Measurements from ENCODE around the gene PABPC1L. TPM values are rescaled to one million over a fixed set of nuclear protein-coding genes. Genes with fewer than 3 reads are reported as not detected.

PABPC1L gene
- total RNA-seq, 1 experiment from 2014 or later: 17.1 TPM

- in situ Hi-C loops (cut with HindIII; ENCODE audit: low pct_unique_long_range_greater_than_20kb, low sequenced_read_pairs): no loop called here
- DNase-seq (ENCODE audit: low read depth, low spot score): no peak
Observed at GRCh38 chr20:44928595-44928994, 18.7 kb downstream of the PABPC1L start.

- DNase-seq (ENCODE audit: low read depth, low spot score): no peak
- in situ Hi-C loops (cut with HindIII; ENCODE audit: low pct_unique_long_range_greater_than_20kb, low sequenced_read_pairs): no loop called here
Observed at GRCh38 chr20:44930517-44931168, 20.8 kb downstream of the PABPC1L start.

- no peak for DNase-seq (ENCODE audit: low read depth, low spot score)
- in situ Hi-C loops (cut with HindIII; ENCODE audit: low pct_unique_long_range_greater_than_20kb, low sequenced_read_pairs): no loop called here
Observed at GRCh38 chr20:44931911-44932310, 22.1 kb downstream of the PABPC1L start.

- in situ Hi-C loops (cut with HindIII; ENCODE audit: low pct_unique_long_range_greater_than_20kb, low sequenced_read_pairs): no loop called here
Observed at GRCh38 chr20:44932916-44933315, 23.1 kb downstream of the PABPC1L start.

GRCh38 chr20:44936510-44936909 is 26.6 kb downstream of the PABPC1L start:
- in situ Hi-C loops (cut with HindIII; ENCODE audit: low pct_unique_long_range_greater_than_20kb, low sequenced_read_pairs): no loop called here
- no peak for DNase-seq (ENCODE audit: low read depth, low spot score)

More at GRCh38 chr20:44932916-44933315, 23.1 kb downstream of the PABPC1L start:
- no peak for DNase-seq (ENCODE audit: low read depth, low spot score)

- in situ Hi-C loops (cut with HindIII; ENCODE audit: low pct_unique_long_range_greater_than_20kb, low sequenced_read_pairs): no loop called here
- no peak for DNase-seq (ENCODE audit: low read depth, low spot score)
Observed at GRCh38 chr20:44938637-44939036, 28.8 kb downstream of the PABPC1L start.

- DNase-seq (ENCODE audit: low read depth, low spot score): no peak
- in situ Hi-C loops (cut with HindIII; ENCODE audit: low pct_unique_long_range_greater_than_20kb, low sequenced_read_pairs): no loop called here
Observed at GRCh38 chr20:44941120-44941691, 31.3 kb downstream of the PABPC1L start.

- DNase-seq (ENCODE audit: low read depth, low spot score): peak; percentile 35
- in situ Hi-C loops (cut with HindIII; ENCODE audit: low pct_unique_long_range_greater_than_20kb, low sequenced_read_pairs): no loop called here
Observed at GRCh38 chr20:44942264-44942973, 32.6 kb downstream of the PABPC1L start.

- in situ Hi-C loops (cut with HindIII; ENCODE audit: low pct_unique_long_range_greater_than_20kb, low sequenced_read_pairs): no loop called here
- DNase-seq (ENCODE audit: low read depth, low spot score): no peak
Observed at GRCh38 chr20:44943828-44944227, 34.0 kb downstream of the PABPC1L start.

GRCh38 chr20:44945261-44945660 is 35.4 kb downstream of the PABPC1L start:
- DNase-seq (ENCODE audit: low read depth, low spot score): no peak
- in situ Hi-C loops (cut with HindIII; ENCODE audit: low pct_unique_long_range_greater_than_20kb, low sequenced_read_pairs): no loop called here

GRCh38 chr20:44946271-44946852 is 36.5 kb downstream of the PABPC1L start:
- no peak for DNase-seq (ENCODE audit: low read depth, low spot score)
- in situ Hi-C loops (cut with HindIII; ENCODE audit: low pct_unique_long_range_greater_than_20kb, low sequenced_read_pairs): no loop called here

GRCh38 chr20:44948107-44948506 is 38.2 kb downstream of the PABPC1L start:
- in situ Hi-C loops (cut with HindIII; ENCODE audit: low pct_unique_long_range_greater_than_20kb, low sequenced_read_pairs): no loop called here
- DNase-seq (ENCODE audit: low read depth, low spot score): no peak

- in situ Hi-C loops (cut with HindIII; ENCODE audit: low pct_unique_long_range_greater_than_20kb, low sequenced_read_pairs): no loop called here
- no peak for DNase-seq (ENCODE audit: low read depth, low spot score)
Observed at GRCh38 chr20:44948513-44948912, 38.7 kb downstream of the PABPC1L start.

- in situ Hi-C loops (cut with HindIII; ENCODE audit: low pct_unique_long_range_greater_than_20kb, low sequenced_read_pairs): no loop called here
- DNase-seq (ENCODE audit: low read depth, low spot score): no peak
Observed at GRCh38 chr20:44950368-44950767, 40.5 kb downstream of the PABPC1L start.

GRCh38 chr20:44952731-44953130 is 42.9 kb downstream of the PABPC1L start:
- in situ Hi-C loops (cut with HindIII; ENCODE audit: low pct_unique_long_range_greater_than_20kb, low sequenced_read_pairs): no loop called here
- DNase-seq (ENCODE audit: low read depth, low spot score): no peak

- DNase-seq (ENCODE audit: low read depth, low spot score): no peak
- in situ Hi-C loops (cut with HindIII; ENCODE audit: low pct_unique_long_range_greater_than_20kb, low sequenced_read_pairs): no loop called here
Observed at GRCh38 chr20:44954211-44954610, 44.4 kb downstream of the PABPC1L start.

GRCh38 chr20:44955270-44955669 is 45.4 kb downstream of the PABPC1L start:
- in situ Hi-C loops (cut with HindIII; ENCODE audit: low pct_unique_long_range_greater_than_20kb, low sequenced_read_pairs): no loop called here
- DNase-seq (ENCODE audit: low read depth, low spot score): no peak

GRCh38 chr20:44956410-44956809 is 46.5 kb downstream of the PABPC1L start:
- DNase-seq (ENCODE audit: low read depth, low spot score): no peak
- in situ Hi-C loops (cut with HindIII; ENCODE audit: low pct_unique_long_range_greater_than_20kb, low sequenced_read_pairs): no loop called here

- in situ Hi-C loops (cut with HindIII; ENCODE audit: low pct_unique_long_range_greater_than_20kb, low sequenced_read_pairs): no loop called here
- DNase-seq (ENCODE audit: low read depth, low spot score): no peak
Observed at GRCh38 chr20:44958276-44958675, 48.4 kb downstream of the PABPC1L start.
